Measurements from ENCODE around the gene MAD2L2.

Gene MAD2L2

GRCh38 chr1:11676386-11677103 is 4.4 kb downstream of the MAD2L2 start:
- no peak for DNase-seq
- H3K4me3 ChIP-seq (ENCODE audit: low read depth, low read length), result no peak overlapping the region
- H3K27ac ChIP-seq, result no peak overlapping the region
- no peaks in the 10 kb centered on the region for H3K9me3 ChIP-seq (ENCODE audit: severe bottlenecking)
- H3K27me3 ChIP-seq (ENCODE audit: insufficient read depth, low read depth, severe bottlenecking), result no peaks in the 10 kb centered on the region
- H3K36me3 ChIP-seq, result peaks cover 72% of the 10 kb centered on the region
- no peak for TF ChIP-seq CTCF (IDR thresholded peaks at IDR 0.05; ENCODE audit: low read depth, low read length)

GRCh38 chr1:11675325-11675724 is 5.6 kb downstream of the MAD2L2 start:
- H3K36me3 ChIP-seq, result peaks cover 82% of the 10 kb centered on the region
- no peak for DNase-seq
- H3K4me3 ChIP-seq (ENCODE audit: low read depth, low read length), result no peak overlapping the region
- H3K27ac ChIP-seq, result no peak overlapping the region
- TF ChIP-seq CTCF (IDR thresholded peaks at IDR 0.05; ENCODE audit: low read depth, low read length), result no peak
- no peaks in the 10 kb centered on the region for H3K27me3 ChIP-seq (ENCODE audit: insufficient read depth, low read depth, severe bottlenecking)
- no peaks in the 10 kb centered on the region for H3K9me3 ChIP-seq (ENCODE audit: severe bottlenecking)

GRCh38 chr1:11674488-11674887 is 6.5 kb downstream of the MAD2L2 start:
- no peak overlapping the region for H3K4me3 ChIP-seq (ENCODE audit: low read depth, low read length)
- no peaks in the 10 kb centered on the region for H3K9me3 ChIP-seq (ENCODE audit: severe bottlenecking)
- H3K36me3 ChIP-seq, result peaks cover 83% of the 10 kb centered on the region
- no peaks in the 10 kb centered on the region for H3K27me3 ChIP-seq (ENCODE audit: insufficient read depth, low read depth, severe bottlenecking)
- no peak for TF ChIP-seq CTCF (IDR thresholded peaks at IDR 0.05; ENCODE audit: low read depth, low read length)
- no peak for DNase-seq
- H3K27ac ChIP-seq, result no peak overlapping the region

GRCh38 chr1:11673089-11673769 is 7.7 kb downstream of the MAD2L2 start:
- H3K4me3 ChIP-seq (ENCODE audit: low read depth, low read length), result no peak overlapping the region
- TF ChIP-seq CTCF (IDR thresholded peaks at IDR 0.05; ENCODE audit: low read depth, low read length), result no peak
- H3K27ac ChIP-seq, result no peak overlapping the region
- H3K36me3 ChIP-seq, result peaks cover 72% of the 10 kb centered on the region
- no peaks in the 10 kb centered on the region for H3K27me3 ChIP-seq (ENCODE audit: insufficient read depth, low read depth, severe bottlenecking)
- H3K9me3 ChIP-seq (ENCODE audit: severe bottlenecking), result no peaks in the 10 kb centered on the region
- no peak for DNase-seq

GRCh38 chr1:11671544-11672286 is 9.2 kb downstream of the MAD2L2 start:
- no peaks in the 10 kb centered on the region for H3K9me3 ChIP-seq (ENCODE audit: severe bottlenecking)
- DNase-seq, result no peak
- no peak overlapping the region for H3K4me3 ChIP-seq (ENCODE audit: low read depth, low read length)
- H3K27me3 ChIP-seq (ENCODE audit: insufficient read depth, low read depth, severe bottlenecking), result no peaks in the 10 kb centered on the region
- TF ChIP-seq CTCF (IDR thresholded peaks at IDR 0.05; ENCODE audit: low read depth, low read length), result no peak
- peaks cover 63% of the 10 kb centered on the region for H3K36me3 ChIP-seq
- no peak overlapping the region for H3K27ac ChIP-seq

Measured in WERI-Rb-1 (cell line).